ENCODE results near the gene LCN9. TPM values are rescaled to one million over a fixed set of nuclear protein-coding genes. Genes with fewer than 3 reads are reported as not detected.

The LCN9 gene
- total and polyA plus RNA-seq, 2 of the 13 experiments (the other 11 are each of a cell fraction or from before 2014, with no cell fraction given), result not detected

GRCh38 chr9:135695642-135696041, 32.5 kb downstream of the LCN9 start:
- ChIA-PET CTCF (ENCODE audit: low intra/inter-chr PET ratio, low total read pairs) (no interaction called here), POLR2A (no interaction called here)
- no CpG with 5 or more reads among the region's 12 CpGs for WGBS (ENCODE audit: low lambda C conversion rate)
- H2AFZ ChIP-seq (ENCODE audit: low read length), result no peak overlapping the region
- no peaks in the 10 kb centered on the region for H3K9me3 ChIP-seq (ENCODE audit: low read length)
- H3K4me2 ChIP-seq (ENCODE audit: low read depth, low read length), result no peak overlapping the region
- H4K20me1 ChIP-seq (ENCODE audit: insufficient read depth, low read length), result 0 out of 2 replicates have a peak, but pooled peaks cover 4% of the 10 kb centered on the region
- H3K4me1 ChIP-seq (ENCODE audit: insufficient read depth, low read length), result no peaks in the 10 kb centered on the region
- intact Hi-C loops (cut with micrococcal nuclease; ENCODE audit: unreplicated experiment), result no loop called here
- in situ Hi-C loops (cut with HindIII; ENCODE audit: extremely low pct_ligation_motif_present, low pct_unique_long_range_greater_than_20kb), result no loop called here
- no TSS peak for BruUV-seq (replicated peaks)
- no peak overlapping the region for H3K4me3 ChIP-seq (replicated peaks in 1 of 3; ENCODE audit: insufficient read depth in 1 of 3, low read depth in 2 of 3, low read length in 3 of 3)
- DNase-seq (ENCODE audit: low spot score) (no peak), ATAC-seq (no peak), FAIRE-seq (no peak)
- H3K79me2 ChIP-seq (ENCODE audit: insufficient read depth, low read length), result no peaks in the 10 kb centered on the region
- H3K36me3 ChIP-seq (replicated peaks in 1 of 2; ENCODE audit: control insufficient read depth in 1 of 2, insufficient read depth in 2 of 2, low read length in 2 of 2), result no peaks in the 10 kb centered on the region
- no peak for TF ChIP-seq MEF2D (CRISPR knock-in tag; IDR thresholded peaks at IDR 0.05)
- TF ChIP-seq MYPOP (CRISPR knock-in tag; IDR thresholded peaks at IDR 0.05), result no peak
- no peak overlapping the region for H3K27ac ChIP-seq (ENCODE audit: extremely low read length, insufficient read depth, low read length)
- H3K27me3 ChIP-seq (ENCODE audit: control insufficient read depth in 1 of 2, insufficient read depth in 2 of 2, low read length in 2 of 2), result peaks cover 28 to 89% of the 10 kb centered on the region in 2 experiments
- no peak overlapping the region for H3K9ac ChIP-seq (ENCODE audit: insufficient read depth, low read depth, low read length)

- no peak for DNase-seq (ENCODE audit: low spot score)
- no peak for ATAC-seq
- Histone ChIP-seq H3K79me2 (ENCODE audit: insufficient read depth, low read length) (no peaks in the 10 kb centered on the region), H3K36me3 (replicated peaks in 1 of 2; ENCODE audit: control insufficient read depth in 1 of 2, insufficient read depth in 2 of 2, low read length in 2 of 2) (no peaks in the 10 kb centered on the region), H3K4me1 (ENCODE audit: insufficient read depth, low read length) (no peaks in the 10 kb centered on the region), H3K27ac (ENCODE audit: extremely low read length, insufficient read depth, low read length) (no peak overlapping the region), H3K9ac (ENCODE audit: insufficient read depth, low read depth, low read length) (no peak overlapping the region), H4K20me1 (ENCODE audit: insufficient read depth, low read length) (0 out of 2 replicates have a peak, but pooled peaks cover 4% of the 10 kb centered on the region), H2AFZ (ENCODE audit: low read length) (no peak overlapping the region), H3K27me3 (ENCODE audit: control insufficient read depth in 1 of 2, insufficient read depth in 2 of 2, low read length in 2 of 2) (peaks cover 28 to 85% of the 10 kb centered on the region in 2 experiments), H3K4me2 (ENCODE audit: low read depth, low read length) (no peak overlapping the region), H3K4me3 (replicated peaks in 1 of 3; ENCODE audit: insufficient read depth in 1 of 3, low read depth in 2 of 3, low read length in 3 of 3) (no peak overlapping the region), H3K9me3 (ENCODE audit: low read length) (no peaks in the 10 kb centered on the region)
- ChIA-PET CTCF (ENCODE audit: low intra/inter-chr PET ratio, low total read pairs) (no interaction called here), POLR2A (no interaction called here)
- no TSS peak for BruUV-seq (replicated peaks)
- in situ Hi-C loops (cut with HindIII; ENCODE audit: extremely low pct_ligation_motif_present, low pct_unique_long_range_greater_than_20kb), result no loop called here
- intact Hi-C loops (cut with micrococcal nuclease; ENCODE audit: unreplicated experiment), result no loop called here
- WGBS (ENCODE audit: low lambda C conversion rate), result 0% methylated on average over 4 of the region's 16 CpGs
- FAIRE-seq, result no peak
- no peak for TF ChIP-seq ZNF709 (CRISPR knock-in tag; IDR thresholded peaks at IDR 0.05)
- no peak for TF ChIP-seq RNF219 (CRISPR knock-in tag; IDR thresholded peaks at IDR 0.05)
- TF ChIP-seq HIC2 (CRISPR knock-in tag; IDR thresholded peaks at IDR 0.05; ENCODE audit: low read depth), result no peak
- no peak for TF ChIP-seq SNAPC4 (CRISPR knock-in tag; IDR thresholded peaks at IDR 0.05)
- no peak for TF ChIP-seq ZNF672 (CRISPR knock-in tag; IDR thresholded peaks at IDR 0.05)
These were observed 33.3 kb downstream of the LCN9 start for GRCh38 chr9:135696446-135696845.
